ENCODE data around the gene GLRX5. TPM values are rescaled to one million over a fixed set of nuclear protein-coding genes. Genes with fewer than 3 reads are reported as not detected.

GLRX5 gene
- total RNA-seq, 3 donors from 2014 or later (not counting 1 experiment from before 2014, with no cell fraction given) = 16.7 to 26.0 (median 23.4) TPM

- Histone ChIP-seq H3K4me1 (ENCODE audit: control insufficient read depth, insufficient read depth, low read length) (peaks cover 42% of the 10 kb centered on the region), H3K27ac (ENCODE audit: low read length) (no peak overlapping the region), H3K9me3 (ENCODE audit: control insufficient read depth, insufficient read depth, low read length) (no peaks in the 10 kb centered on the region), H3K4me3 (ENCODE audit: low read length) (no peak overlapping the region), H3K27me3 (ENCODE audit: control insufficient read depth, insufficient read depth, low read length) (no peaks in the 10 kb centered on the region), H3K36me3 (ENCODE audit: control insufficient read depth, insufficient read depth, low read length) (peaks cover 5% of the 10 kb centered on the region)
- H3K9me3 Mint-ChIP-seq = no peaks in the 10 kb centered on the region
- no peak overlapping the region for H3K4me3 Mint-ChIP-seq
- no peak overlapping the region for H3K27ac Mint-ChIP-seq
- intact Hi-C loops (cut with micrococcal nuclease) = no loop called here
- WGBS (ENCODE audit: insufficient coverage) = 69% methylated on average over 8 of the region's 8 CpGs
- DNase-seq = no peak
- peaks cover 9% of the 10 kb centered on the region for H3K36me3 Mint-ChIP-seq
- no peak for TF ChIP-seq CTCF (IDR thresholded peaks at IDR 0.05)
- H3K4me1 Mint-ChIP-seq = peaks cover 48 to 57% of the 10 kb centered on the region in 2 donors
- no peaks in the 10 kb centered on the region for H3K27me3 Mint-ChIP-seq (ENCODE audit: low read depth in 2 of 2)
- ATAC-seq = no peak
Observed at GRCh38 chr14:95503365-95504134, 31.3 kb upstream of the GLRX5 start.

- H3K4me1 Mint-ChIP-seq = peaks cover 49 to 64% of the 10 kb centered on the region in 2 donors
- H3K27ac ChIP-seq (ENCODE audit: low read length) = no peak overlapping the region
- H3K27ac Mint-ChIP-seq = peak overlapping the region; percentile 8 to 79
- intact Hi-C loops (cut with micrococcal nuclease) = no loop called here
- peaks cover 9% of the 10 kb centered on the region for H3K36me3 Mint-ChIP-seq
- no peak for TF ChIP-seq CTCF (IDR thresholded peaks at IDR 0.05)
- DNase-seq (no peak), ATAC-seq (no peak)
- WGBS (ENCODE audit: insufficient coverage) = 59% methylated on average over 5 of the region's 6 CpGs
- H3K4me3 Mint-ChIP-seq = no peak overlapping the region
- H3K4me1 ChIP-seq (ENCODE audit: control insufficient read depth, insufficient read depth, low read length) = peaks cover 47% of the 10 kb centered on the region
- no peaks in the 10 kb centered on the region for H3K27me3 Mint-ChIP-seq (ENCODE audit: low read depth in 2 of 2)
- H3K9me3 ChIP-seq (ENCODE audit: control insufficient read depth, insufficient read depth, low read length) = no peaks in the 10 kb centered on the region
- H3K9me3 Mint-ChIP-seq = no peaks in the 10 kb centered on the region
- no peaks in the 10 kb centered on the region for H3K27me3 ChIP-seq (ENCODE audit: control insufficient read depth, insufficient read depth, low read length)
- H3K4me3 ChIP-seq (ENCODE audit: low read length) = no peak overlapping the region
- peaks cover 5% of the 10 kb centered on the region for H3K36me3 ChIP-seq (ENCODE audit: control insufficient read depth, insufficient read depth, low read length)
Observed at GRCh38 chr14:95504135-95505029, 30.5 kb upstream of the GLRX5 start.

- H3K4me1 ChIP-seq (ENCODE audit: control insufficient read depth, insufficient read depth, low read length) = peaks cover 47% of the 10 kb centered on the region
- intact Hi-C loops (cut with micrococcal nuclease) = no loop called here
- H3K27ac ChIP-seq (ENCODE audit: low read length) = no peak overlapping the region
- H3K36me3 ChIP-seq (ENCODE audit: control insufficient read depth, insufficient read depth, low read length) = peaks cover 5% of the 10 kb centered on the region
- no peaks in the 10 kb centered on the region for H3K9me3 ChIP-seq (ENCODE audit: control insufficient read depth, insufficient read depth, low read length)
- Mint-ChIP-seq H3K27ac (peak overlapping the region in 1 of 2 donors; percentile 79), H3K4me3 (no peak overlapping the region), H3K36me3 (peaks cover 9% of the 10 kb centered on the region), H3K27me3 (ENCODE audit: low read depth in 2 of 2) (no peaks in the 10 kb centered on the region), H3K9me3 (no peaks in the 10 kb centered on the region), H3K4me1 (peaks cover 55 to 69% of the 10 kb centered on the region in 2 donors)
- no peaks in the 10 kb centered on the region for H3K27me3 ChIP-seq (ENCODE audit: control insufficient read depth, insufficient read depth, low read length)
- no peak for TF ChIP-seq CTCF (IDR thresholded peaks at IDR 0.05)
- DNase-seq (no peak), ATAC-seq (no peak)
- H3K4me3 ChIP-seq (ENCODE audit: low read length) = no peak overlapping the region
- 89% methylated on average over 17 of the region's 17 CpGs for WGBS (ENCODE audit: insufficient coverage)
Observed at GRCh38 chr14:95505030-95505589, 29.7 kb upstream of the GLRX5 start.

All from natural killer cell (primary cell).